GM21423 (cell line): ENCODE measurements around the gene CAMK2N2.

Source experiments
- ATAC-seq: cut with Tn5 transposase; IDR thresholded peaks from one replicate; pipeline ENCODE4 v1.9.1; 2021; ENCODE audit warnings: mild to moderate bottlenecking, moderate library complexity; ENCODE audit not compliant: unreplicated experiment

Gene CAMK2N2

DNA sequence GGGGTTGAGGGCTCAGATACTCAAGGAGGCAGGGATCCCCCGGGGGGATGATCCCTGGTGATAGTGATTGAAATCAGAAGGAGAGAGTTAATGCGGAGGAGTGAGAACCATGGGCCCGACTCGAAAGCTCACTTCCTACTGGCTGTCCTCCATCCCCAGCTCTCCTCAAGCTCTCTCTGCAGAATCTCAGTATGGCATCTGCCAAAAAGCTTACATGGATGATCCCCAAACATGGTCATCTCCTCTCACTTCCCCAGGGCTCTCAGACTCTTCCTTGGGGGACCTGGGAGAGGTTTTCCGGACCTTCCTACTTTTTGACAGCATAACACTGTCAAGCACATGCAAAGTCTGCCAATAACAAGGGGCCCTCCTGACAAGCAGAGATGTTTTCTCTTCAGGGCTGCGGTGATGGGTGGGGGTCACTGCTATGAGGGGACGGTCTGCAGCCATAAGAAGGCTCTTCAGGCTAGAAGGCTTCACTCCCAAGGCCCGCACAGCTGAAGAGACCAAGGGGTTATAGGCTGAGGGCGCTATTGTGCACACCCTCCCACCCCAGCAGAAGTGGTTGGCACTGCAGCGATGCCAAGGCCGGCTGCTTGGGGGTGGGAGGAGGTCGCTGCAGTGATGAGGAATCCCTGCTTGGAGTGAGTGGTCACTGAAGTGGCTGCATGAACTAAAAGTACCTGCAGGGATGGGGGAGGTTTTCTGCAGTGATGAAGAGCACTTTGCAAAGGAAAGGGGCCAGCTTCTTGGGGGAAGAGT lies 32.8 kb downstream of the CAMK2N2 start:
- no peak for ATAC-seq

DNA sequence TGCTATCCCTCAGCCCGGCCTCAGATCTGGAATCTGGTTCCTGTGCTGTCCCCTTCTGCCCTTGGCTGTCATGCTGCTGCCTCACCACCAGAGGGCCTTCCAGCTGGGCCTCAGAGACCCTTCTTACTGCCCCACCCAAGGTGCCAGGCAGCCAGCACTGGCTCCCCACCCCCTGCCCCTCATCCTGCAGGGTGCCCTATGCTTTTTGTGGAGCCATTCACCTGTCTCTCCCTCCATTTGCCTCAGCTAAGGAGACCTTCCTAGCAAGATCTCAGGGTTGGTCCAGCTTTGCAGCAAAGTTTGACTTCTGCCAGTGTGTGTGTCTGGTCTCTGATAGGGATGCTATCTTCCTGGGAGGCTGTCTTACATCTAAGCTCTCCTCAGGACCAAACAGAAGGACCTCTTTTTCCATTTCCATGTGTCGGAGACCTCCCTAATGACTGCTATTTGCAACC lies 33.8 kb downstream of the CAMK2N2 start:
- ATAC-seq: no peak

DNA sequence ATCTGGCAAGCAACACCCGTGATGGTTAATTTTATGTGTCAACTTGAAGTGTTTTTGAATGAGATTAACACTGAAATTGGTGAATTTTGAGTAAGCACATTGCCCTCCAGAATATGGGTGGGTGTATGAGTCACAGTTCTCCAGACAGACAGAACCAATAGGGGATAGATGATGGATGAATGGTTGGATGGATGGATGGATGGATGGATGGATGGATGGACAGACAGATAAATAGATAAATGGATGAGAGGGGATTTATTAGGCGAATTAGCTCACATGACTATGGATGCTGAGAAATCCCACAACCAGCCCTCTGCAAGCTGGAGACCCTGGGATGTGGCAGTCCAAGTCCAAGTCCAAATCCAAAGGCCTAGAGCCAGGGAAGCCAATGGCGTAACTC lies 37.4 kb downstream of the CAMK2N2 start:
- ATAC-seq: no peak

- ATAC-seq: no peak
Measured at GRCh38 chr3:184222521-184222920, 38.8 kb downstream of the CAMK2N2 start.

GRCh38 chr3:184218814-184219213 lies 42.5 kb downstream of the CAMK2N2 start:
- no peak for ATAC-seq

GRCh38 chr3:184211718-184212117 lies 49.6 kb downstream of the CAMK2N2 start:
- ATAC-seq: no peak

- no peak for ATAC-seq
Measured at GRCh38 chr3:184211297-184211696, 50.1 kb downstream of the CAMK2N2 start.
